Endodermal cell (in vitro differentiated cells): ENCODE results near the gene CENPP. TPM values are rescaled to one million over a fixed set of nuclear protein-coding genes. Genes with fewer than 3 reads are reported as not detected.

Experiments
- DNase-seq: peaks from one replicate; pipeline ENCODE4 v3.0.0-alpha.2; 2017
- H3K27ac ChIP-seq: 2 replicates; pipeline ENCODE4 v1.5.1; 2013; ENCODE audit warnings: mild to moderate bottlenecking, low read depth, low read length, moderate library complexity
- H3K27me3 ChIP-seq: 2 replicates; pipeline ENCODE4 v1.6.1; 2013; ENCODE audit warnings: mild to moderate bottlenecking, low read length, moderate library complexity; ENCODE audit not compliant: insufficient read depth, control insufficient read depth, poor library complexity, severe bottlenecking
- H3K36me3 ChIP-seq: 2 replicates; pipeline ENCODE4 v1.7.0; 2013; ENCODE audit warnings: mild to moderate bottlenecking, low read length, moderate library complexity; ENCODE audit not compliant: control insufficient read depth, insufficient read depth
- H3K4me1 ChIP-seq: one replicate; pipeline ENCODE4 v1.7.0; 2013; ENCODE audit warnings: low read length; ENCODE audit not compliant: control insufficient read depth, insufficient read depth
- H3K4me3 ChIP-seq: 2 replicates; pipeline ENCODE4 v1.5.1; 2013; ENCODE audit warnings: mild to moderate bottlenecking, low read length, moderate library complexity
- H3K9ac ChIP-seq: 2 replicates; pipeline ENCODE4 v1.6.1; 2013; ENCODE audit warnings: mild to moderate bottlenecking, low read length, moderate library complexity; ENCODE audit not compliant: poor library complexity, severe bottlenecking; ENCODE audit errors: extremely low read depth
- H3K9me3 ChIP-seq: 2 replicates; pipeline ENCODE4 v1.6.1; 2013; ENCODE audit warnings: mild to moderate bottlenecking, low read length, moderate library complexity; ENCODE audit not compliant: control insufficient read depth
- H3K27ac Mint-ChIP-seq: 2 replicates; pipeline ENCODE4 v1.8.0; 2020; ENCODE audit warnings: mixed read lengths
- H3K27me3 Mint-ChIP-seq: 2 replicates; pipeline ENCODE4 v1.8.0; 2021; ENCODE audit warnings: mild to moderate bottlenecking, mixed read lengths; ENCODE audit not compliant: insufficient read depth
- H3K36me3 Mint-ChIP-seq: 2 replicates; pipeline ENCODE4 v1.8.0; 2020; ENCODE audit warnings: low read depth, mixed read lengths
- H3K4me1 Mint-ChIP-seq: 2 replicates; pipeline ENCODE4 v1.8.0; 2020; ENCODE audit warnings: mixed read lengths
- H3K4me3 Mint-ChIP-seq: 2 replicates; pipeline ENCODE4 v1.8.0; 2020; ENCODE audit warnings: mild to moderate bottlenecking, moderate library complexity, mixed read lengths
- H3K9me3 Mint-ChIP-seq: 2 replicates; pipeline ENCODE4 v1.8.0; 2020; ENCODE audit warnings: mild to moderate bottlenecking, mixed read lengths
- WGBS, 2 experiments: methylation state at CpG; one replicate each; pipeline versions ENCODE4 v1.1.5 to v1.1.7; 2013; ENCODE audit warnings: missing lambda C conversion rate in 2 of 2, mixed read lengths in 1 of 2; ENCODE audit not compliant: insufficient coverage in 1 of 2, insufficient read length in 1 of 2; 5-methylcytosine and 5-hydroxymethylcytosine counted together
- total RNA-seq, 2 donors: library from RNA; stranded (reverse); fragmentation: NEBNext Ultra II Directional in 1 of 2; extraction: Animal tissue kit (Norgen Biotek cat#: 25700) in 1 of 2; gene quantifications; 2 replicates in 1 of 2; 3 replicates in 1 of 2; pipeline ENCODE4 v1.2.1, GENCODE V29; 2021
- TF ChIP-seq, protein P1 (sequence below): fragments of 200-600 bp; sonication (generic); conservative IDR thresholded peaks from 2 replicates; pipeline ENCODE4 v1.5.0; 2021; ENCODE audit warnings: antibody characterized with exemption, mild to moderate bottlenecking

Gene CENPP
- total RNA-seq, 2 donors from 2014 or later = 8.2 to 9.2 TPM

DNA sequence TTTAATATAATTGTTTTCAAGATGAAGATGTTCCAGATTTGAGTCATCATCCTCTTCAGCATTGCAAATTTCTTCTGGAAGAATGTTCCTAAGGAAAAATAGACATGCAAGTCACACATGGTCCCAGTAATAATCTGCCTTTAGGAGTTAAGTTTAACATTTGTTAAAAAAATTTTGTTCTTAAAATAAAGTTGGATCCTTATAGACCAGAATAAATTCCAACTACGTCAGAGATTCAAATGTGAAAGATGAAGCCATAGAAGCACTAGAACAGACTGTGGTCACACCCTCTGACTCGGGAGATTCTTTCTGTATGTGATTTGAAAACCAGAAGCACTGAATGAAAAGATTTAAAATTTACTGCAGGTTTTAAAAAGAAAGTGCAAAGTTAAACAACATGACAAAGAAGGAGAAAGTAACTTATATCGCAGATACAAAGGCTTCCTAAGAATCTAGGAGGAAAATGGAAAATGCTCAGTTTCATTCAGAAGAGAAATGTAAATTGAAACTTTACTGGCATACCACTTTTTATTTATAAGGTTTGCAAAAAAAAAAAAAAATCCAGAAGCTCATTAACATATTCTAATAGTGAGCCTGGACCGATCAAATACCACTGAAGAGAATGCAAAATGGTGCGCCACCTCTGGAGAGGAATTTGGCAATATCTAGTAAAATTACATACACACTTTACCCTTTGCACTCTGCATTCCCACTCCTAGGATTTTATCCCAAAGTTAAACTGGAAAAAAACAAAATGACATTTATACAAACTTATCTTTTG, 170.8 kb downstream of the CENPP start:
- H3K9ac ChIP-seq = no peak overlapping the region
- WGBS, 2 experiments = 93 to 95% methylated on average over 3 to 5 of the region's 5 CpGs

DNA sequence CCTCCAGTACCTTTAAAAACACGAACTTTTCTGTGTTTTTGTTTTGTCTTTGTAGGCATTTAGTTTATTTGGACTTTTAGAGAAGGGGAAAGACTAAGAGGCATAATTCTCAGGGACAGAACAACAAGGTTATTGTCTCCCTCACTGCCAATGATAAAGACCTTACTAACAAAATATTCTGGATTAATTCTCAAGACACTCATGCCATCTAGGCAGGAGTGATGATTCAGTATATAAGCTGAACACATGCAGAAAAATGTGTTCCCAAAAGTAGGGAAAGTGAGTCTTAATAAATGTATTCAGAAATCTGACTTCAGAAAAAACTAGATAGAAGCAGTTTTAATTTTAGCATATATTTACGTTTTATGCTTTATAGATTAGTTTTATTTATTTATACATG, 173.9 kb downstream of the CENPP start:
- Histone ChIP-seq H3K4me1 (no peaks in the 10 kb centered on the region), H3K36me3 (no peaks in the 10 kb centered on the region), H3K27ac (no peak overlapping the region), H3K9me3 (no peaks in the 10 kb centered on the region), H3K9ac (no peak overlapping the region), H3K4me3 (no peak overlapping the region), H3K27me3 (no peaks in the 10 kb centered on the region)
- no peaks in the 10 kb centered on the region for H3K36me3 Mint-ChIP-seq
- no peak for DNase-seq
- no peaks in the 10 kb centered on the region for H3K27me3 Mint-ChIP-seq
- no peak overlapping the region for H3K4me3 Mint-ChIP-seq
- TF ChIP-seq, protein P1, sequence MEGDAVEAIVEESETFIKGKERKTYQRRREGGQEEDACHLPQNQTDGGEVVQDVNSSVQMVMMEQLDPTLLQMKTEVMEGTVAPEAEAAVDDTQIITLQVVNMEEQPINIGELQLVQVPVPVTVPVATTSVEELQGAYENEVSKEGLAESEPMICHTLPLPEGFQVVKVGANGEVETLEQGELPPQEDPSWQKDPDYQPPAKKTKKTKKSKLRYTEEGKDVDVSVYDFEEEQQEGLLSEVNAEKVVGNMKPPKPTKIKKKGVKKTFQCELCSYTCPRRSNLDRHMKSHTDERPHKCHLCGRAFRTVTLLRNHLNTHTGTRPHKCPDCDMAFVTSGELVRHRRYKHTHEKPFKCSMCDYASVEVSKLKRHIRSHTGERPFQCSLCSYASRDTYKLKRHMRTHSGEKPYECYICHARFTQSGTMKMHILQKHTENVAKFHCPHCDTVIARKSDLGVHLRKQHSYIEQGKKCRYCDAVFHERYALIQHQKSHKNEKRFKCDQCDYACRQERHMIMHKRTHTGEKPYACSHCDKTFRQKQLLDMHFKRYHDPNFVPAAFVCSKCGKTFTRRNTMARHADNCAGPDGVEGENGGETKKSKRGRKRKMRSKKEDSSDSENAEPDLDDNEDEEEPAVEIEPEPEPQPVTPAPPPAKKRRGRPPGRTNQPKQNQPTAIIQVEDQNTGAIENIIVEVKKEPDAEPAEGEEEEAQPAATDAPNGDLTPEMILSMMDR = no peak
- 89% methylated on average over 1 of the region's 2 CpGs; no CpG with 5 or more reads in 1 of the 2 experiments for WGBS, 2 experiments
- no peaks in the 10 kb centered on the region for H3K4me1 Mint-ChIP-seq
- H3K27ac Mint-ChIP-seq = no peak overlapping the region
- H3K9me3 Mint-ChIP-seq = no peaks in the 10 kb centered on the region

More for the DNA sequence above, 170.8 kb downstream of the CENPP start:
- H3K36me3 Mint-ChIP-seq = no peaks in the 10 kb centered on the region
- Histone ChIP-seq H3K4me1 (peaks cover 5% of the 10 kb centered on the region), H3K27ac (no peak overlapping the region), H3K4me3 (no peak overlapping the region), H3K9me3 (no peaks in the 10 kb centered on the region), H3K27me3 (no peaks in the 10 kb centered on the region), H3K36me3 (no peaks in the 10 kb centered on the region)
- no peak overlapping the region for H3K27ac Mint-ChIP-seq
- TF ChIP-seq, protein P1 = no peak
- no peak overlapping the region for H3K4me3 Mint-ChIP-seq
- no peaks in the 10 kb centered on the region for H3K9me3 Mint-ChIP-seq
- DNase-seq = no peak
- peaks cover 10% of the 10 kb centered on the region for H3K4me1 Mint-ChIP-seq
- no peaks in the 10 kb centered on the region for H3K27me3 Mint-ChIP-seq

DNA sequence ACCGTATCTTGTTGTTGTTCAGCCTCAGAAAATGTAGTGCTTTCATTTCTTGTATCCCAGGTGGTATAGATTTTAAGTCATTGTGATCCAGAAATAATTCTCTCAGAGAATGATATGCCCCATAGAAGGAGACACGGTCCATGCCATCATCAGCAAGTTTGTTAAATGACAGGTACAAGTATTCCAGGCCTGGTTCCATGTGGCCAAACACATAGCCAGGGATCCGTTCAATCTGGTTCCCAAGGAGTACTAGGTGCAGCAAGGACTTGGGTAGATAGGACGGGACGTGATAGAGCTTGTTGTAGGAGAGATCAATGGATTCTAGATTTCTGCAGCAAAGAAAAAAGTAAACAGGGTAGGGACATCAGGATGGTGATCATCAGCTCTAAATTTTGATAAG, 175.0 kb downstream of the CENPP start:
- H3K4me1 ChIP-seq = no peaks in the 10 kb centered on the region
- no peak overlapping the region for H3K27ac ChIP-seq
- H3K4me3 ChIP-seq = no peak overlapping the region
- TF ChIP-seq, protein P1 = no peak
- H3K27me3 ChIP-seq = no peaks in the 10 kb centered on the region
- no peaks in the 10 kb centered on the region for H3K36me3 Mint-ChIP-seq
- WGBS, 2 experiments = 93 to 96% methylated on average over 5 of the region's 5 CpGs
- no peak overlapping the region for H3K9ac ChIP-seq
- no peaks in the 10 kb centered on the region for H3K9me3 Mint-ChIP-seq
- no peak for DNase-seq
- no peak overlapping the region for H3K27ac Mint-ChIP-seq
- H3K9me3 ChIP-seq = no peaks in the 10 kb centered on the region
- no peaks in the 10 kb centered on the region for H3K36me3 ChIP-seq
- H3K27me3 Mint-ChIP-seq = no peaks in the 10 kb centered on the region
- no peaks in the 10 kb centered on the region for H3K4me1 Mint-ChIP-seq
- no peak overlapping the region for H3K4me3 Mint-ChIP-seq
